ENCODE measurements around the gene ITGA4. TPM values are rescaled to one million over a fixed set of nuclear protein-coding genes. Genes with fewer than 3 reads are reported as not detected.

ITGA4 gene
- total and polyA plus RNA-seq, 2 of the 13 experiments (the other 11 are each of a cell fraction or from before 2014, with no cell fraction given), result not detected

DNA sequence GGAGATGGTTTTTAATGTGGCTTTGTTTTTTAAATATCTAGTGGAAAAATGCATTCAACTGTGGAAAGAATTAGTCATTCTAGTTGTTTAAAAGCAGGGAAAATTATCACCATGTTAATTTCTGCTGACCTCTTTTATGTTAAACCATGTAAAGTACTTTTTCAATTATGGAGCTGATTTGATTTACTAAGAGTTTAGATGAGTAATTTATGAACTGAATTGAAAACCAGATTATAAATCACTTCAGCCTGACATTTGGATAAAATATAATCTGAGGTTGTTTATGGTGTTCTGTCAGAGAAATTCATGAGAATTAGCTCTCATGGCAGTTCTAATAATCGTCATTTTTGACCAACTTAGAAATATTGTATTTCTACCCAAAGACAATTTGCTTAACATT lies 11.6 kb downstream of the ITGA4 start:
- FAIRE-seq (no peak), DNase-seq (ENCODE audit: low spot score) (no peak), ATAC-seq (no peak)
- Histone ChIP-seq H3K27ac (ENCODE audit: extremely low read length, insufficient read depth, low read length) (no peak overlapping the region), H3K27me3 (ENCODE audit: control insufficient read depth in 1 of 2, insufficient read depth in 2 of 2, low read length in 2 of 2) (no peaks in the 10 kb centered on the region), H3K79me2 (ENCODE audit: insufficient read depth, low read length) (no peaks in the 10 kb centered on the region), H3K9me3 (ENCODE audit: low read length) (no peaks in the 10 kb centered on the region), H3K9ac (ENCODE audit: insufficient read depth, low read depth, low read length) (no peak overlapping the region), H3K4me2 (ENCODE audit: low read depth, low read length) (no peak overlapping the region), H4K20me1 (ENCODE audit: insufficient read depth, low read length) (no peaks in the 10 kb centered on the region), H3K36me3 (replicated peaks in 1 of 2; ENCODE audit: control insufficient read depth in 1 of 2, insufficient read depth in 2 of 2, low read length in 2 of 2) (no peaks in the 10 kb centered on the region), H3K4me1 (ENCODE audit: insufficient read depth, low read length) (no peaks in the 10 kb centered on the region), H3K4me3 (replicated peaks in 1 of 3; ENCODE audit: insufficient read depth in 1 of 3, low read depth in 2 of 3, low read length in 3 of 3) (no peak overlapping the region), H2AFZ (ENCODE audit: low read length) (no peak overlapping the region)
- WGBS (ENCODE audit: low lambda C conversion rate), result 0% methylated on average over 1 of the region's 1 CpG
- POLR2A ChIA-PET, result no interaction called here
- intact Hi-C loops (cut with micrococcal nuclease; ENCODE audit: unreplicated experiment), result loop anchor here (5.0 kb wide), 1 partner anchor 232 kb away; no protein-coding TSS in a partner anchor
- in situ Hi-C loops (cut with HindIII; ENCODE audit: extremely low pct_ligation_motif_present, low pct_unique_long_range_greater_than_20kb), result loop anchor here (10.0 kb wide), 2 partner anchors 364 to 1344 kb away; no protein-coding TSS in a partner anchor
- CTCF ChIA-PET (ENCODE audit: low intra/inter-chr PET ratio, low total read pairs), result no interaction called here
- BruUV-seq (replicated peaks), result no TSS peak
- TF ChIP-seq POLR2G (IDR thresholded peaks at IDR 0.05; ENCODE audit: low read depth, low read length) (no peak), CCAR2 (optimal IDR thresholded peaks at IDR 0.05; ENCODE audit: low read depth, low read length) (no peak), TCF12 (IDR thresholded peaks at IDR 0.05) (no peak), TCF12 (CRISPR knock-in tag; IDR thresholded peaks at IDR 0.05) (no peak), ELF1 (CRISPR knock-in tag; IDR thresholded peaks at IDR 0.05) (no peak), ISX (CRISPR knock-in tag; conservative IDR thresholded peaks at IDR 0.05) (no peak), MAF1 (CRISPR knock-in tag; IDR thresholded peaks at IDR 0.05; ENCODE audit: borderline replicate concordance) (no peak), ZNF12 (CRISPR knock-in tag; IDR thresholded peaks at IDR 0.05) (no peak)
- TF ChIP-seq, protein P1, sequence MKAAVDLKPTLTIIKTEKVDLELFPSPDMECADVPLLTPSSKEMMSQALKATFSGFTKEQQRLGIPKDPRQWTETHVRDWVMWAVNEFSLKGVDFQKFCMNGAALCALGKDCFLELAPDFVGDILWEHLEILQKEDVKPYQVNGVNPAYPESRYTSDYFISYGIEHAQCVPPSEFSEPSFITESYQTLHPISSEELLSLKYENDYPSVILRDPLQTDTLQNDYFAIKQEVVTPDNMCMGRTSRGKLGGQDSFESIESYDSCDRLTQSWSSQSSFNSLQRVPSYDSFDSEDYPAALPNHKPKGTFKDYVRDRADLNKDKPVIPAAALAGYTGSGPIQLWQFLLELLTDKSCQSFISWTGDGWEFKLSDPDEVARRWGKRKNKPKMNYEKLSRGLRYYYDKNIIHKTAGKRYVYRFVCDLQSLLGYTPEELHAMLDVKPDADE (CRISPR knock-in tag; IDR thresholded peaks at IDR 0.05), result no peak

DNA sequence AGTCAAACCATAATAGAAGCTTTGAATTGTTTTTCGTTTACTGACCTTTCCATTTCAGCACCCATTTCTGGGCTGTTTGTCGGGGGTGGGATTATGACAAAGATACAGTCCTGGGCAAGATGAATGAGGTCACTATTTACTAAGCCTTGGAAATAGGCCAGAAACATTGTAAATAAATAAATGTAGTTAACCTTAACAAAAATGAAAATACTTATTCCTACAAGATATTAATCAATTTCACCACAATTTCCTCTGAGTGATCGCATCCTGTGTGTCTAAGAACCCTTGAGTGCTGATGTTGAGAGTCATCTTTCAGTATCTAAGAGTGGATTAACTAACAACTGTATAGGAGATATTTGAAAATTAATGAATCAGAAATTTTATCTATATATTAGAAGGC lies 14.0 kb downstream of the ITGA4 start:
- no peaks in the 10 kb centered on the region for H4K20me1 ChIP-seq (ENCODE audit: insufficient read depth, low read length)
- H3K27ac ChIP-seq (ENCODE audit: extremely low read length, insufficient read depth, low read length), result no peak overlapping the region
- no peak overlapping the region for H3K4me3 ChIP-seq (replicated peaks in 1 of 3; ENCODE audit: insufficient read depth in 1 of 3, low read depth in 2 of 3, low read length in 3 of 3)
- H3K9ac ChIP-seq (ENCODE audit: insufficient read depth, low read depth, low read length), result no peak overlapping the region
- no peak for DNase-seq (ENCODE audit: low spot score)
- no peaks in the 10 kb centered on the region for H3K9me3 ChIP-seq (ENCODE audit: low read length)
- ATAC-seq, result no peak
- no peaks in the 10 kb centered on the region for H3K79me2 ChIP-seq (ENCODE audit: insufficient read depth, low read length)
- no peak for FAIRE-seq
- ChIA-PET POLR2A (no interaction called here), CTCF (ENCODE audit: low intra/inter-chr PET ratio, low total read pairs) (no interaction called here)
- no peaks in the 10 kb centered on the region for H3K36me3 ChIP-seq (replicated peaks in 1 of 2; ENCODE audit: control insufficient read depth in 1 of 2, insufficient read depth in 2 of 2, low read length in 2 of 2)
- H3K4me1 ChIP-seq (ENCODE audit: insufficient read depth, low read length), result no peaks in the 10 kb centered on the region
- in situ Hi-C loops (cut with HindIII; ENCODE audit: extremely low pct_ligation_motif_present, low pct_unique_long_range_greater_than_20kb), result no loop called here
- BruUV-seq (replicated peaks), result no TSS peak
- intact Hi-C loops (cut with micrococcal nuclease; ENCODE audit: unreplicated experiment), result no loop called here
- no peaks in the 10 kb centered on the region for H3K27me3 ChIP-seq (ENCODE audit: control insufficient read depth in 1 of 2, insufficient read depth in 2 of 2, low read length in 2 of 2)
- H2AFZ ChIP-seq (ENCODE audit: low read length), result no peak overlapping the region
- under 1% methylated on average over 3 of the region's 3 CpGs for WGBS (ENCODE audit: low lambda C conversion rate)
- H3K4me2 ChIP-seq (ENCODE audit: low read depth, low read length), result no peak overlapping the region
- TF ChIP-seq ZNF121 (CRISPR knock-in tag; IDR thresholded peaks at IDR 0.05), result no peak
- TF ChIP-seq ZNF614 (CRISPR knock-in tag; IDR thresholded peaks at IDR 0.05; ENCODE audit: borderline replicate concordance), result no peak
- TF ChIP-seq ZC3H4 (CRISPR knock-in tag; IDR thresholded peaks at IDR 0.05; ENCODE audit: borderline replicate concordance), result no peak
- TF ChIP-seq ZNF629 (CRISPR knock-in tag; conservative IDR thresholded peaks at IDR 0.05), result no peak
- TF ChIP-seq KAT2B (IDR thresholded peaks at IDR 0.05; ENCODE audit: borderline replicate concordance, low read depth, low read length), result no peak
- TF ChIP-seq SP4 (CRISPR knock-in tag; IDR thresholded peaks at IDR 0.05), result no peak
- TF ChIP-seq AHR (CRISPR knock-in tag; IDR thresholded peaks at IDR 0.05), result no peak
- TF ChIP-seq, protein P2, sequence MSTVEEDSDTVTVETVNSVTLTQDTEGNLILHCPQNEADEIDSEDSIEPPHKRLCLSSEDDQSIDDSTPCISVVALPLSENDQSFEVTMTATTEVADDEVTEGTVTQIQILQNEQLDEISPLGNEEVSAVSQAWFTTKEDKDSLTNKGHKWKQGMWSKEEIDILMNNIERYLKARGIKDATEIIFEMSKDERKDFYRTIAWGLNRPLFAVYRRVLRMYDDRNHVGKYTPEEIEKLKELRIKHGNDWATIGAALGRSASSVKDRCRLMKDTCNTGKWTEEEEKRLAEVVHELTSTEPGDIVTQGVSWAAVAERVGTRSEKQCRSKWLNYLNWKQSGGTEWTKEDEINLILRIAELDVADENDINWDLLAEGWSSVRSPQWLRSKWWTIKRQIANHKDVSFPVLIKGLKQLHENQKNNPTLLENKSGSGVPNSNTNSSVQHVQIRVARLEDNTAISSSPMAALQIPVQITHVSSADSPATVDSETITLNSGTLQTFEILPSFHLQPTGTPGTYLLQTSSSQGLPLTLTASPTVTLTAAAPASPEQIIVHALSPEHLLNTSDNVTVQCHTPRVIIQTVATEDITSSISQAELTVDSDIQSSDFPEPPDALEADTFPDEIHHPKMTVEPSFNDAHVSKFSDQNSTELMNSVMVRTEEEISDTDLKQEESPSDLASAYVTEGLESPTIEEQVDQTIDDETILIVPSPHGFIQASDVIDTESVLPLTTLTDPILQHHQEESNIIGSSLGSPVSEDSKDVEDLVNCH (CRISPR knock-in tag; IDR thresholded peaks at IDR 0.05), result no peak
- no peak for TF ChIP-seq RFXANK (CRISPR knock-in tag; IDR thresholded peaks at IDR 0.05)
- no peak for TF ChIP-seq MAZ (IDR thresholded peaks at IDR 0.05; ENCODE audit: borderline replicate concordance, low read depth, low read length)
- TF ChIP-seq MAZ (CRISPR knock-in tag; IDR thresholded peaks at IDR 0.05; ENCODE audit: low read depth), result no peak

All from HepG2 (cell line).